Panc1 (cell line): Measurements from ENCODE around the gene GTF2A1L. TPM values are rescaled to one million over a fixed set of nuclear protein-coding genes. Genes with fewer than 3 reads are reported as not detected.

Source experiments
- ATAC-seq: fragments of 200-7000 bp; cut with Tn5 transposase; 2 replicates; pipeline ENCODE4 v1.9.1; 2020; ENCODE audit warnings: mild to moderate bottlenecking, moderate library complexity
- BruUV-seq: library from RNA; stranded (reverse); fragments of 400-500 nt; replicated peaks from 2 replicates; lab custom pipeline; 2021; lab: Mats Ljungman, UMichigan
- CTCF ChIA-PET: fragments of 300-600 bp; sonication (Branson Sonifier 250); formaldehyde crosslinking; loops from one replicate; lab custom pipeline; 2022; ENCODE audit warnings: antibody characterized with exemption; lab: Charles Lee
- POLR2A ChIA-PET: fragments of 300-600 bp; sonication (Branson Sonifier 250); formaldehyde crosslinking; loops from one replicate; lab custom pipeline; 2022; ENCODE audit warnings: antibody characterized with exemption; lab: Charles Lee
- DNase-seq: peaks from one replicate; pipeline ENCODE4 v3.0.0-alpha.2; 2010; ENCODE audit warnings: low read depth, low spot score
- H3K27ac ChIP-seq: 2 replicates; pipeline ENCODE4 v1.5.1; 2011; ENCODE audit warnings: mild to moderate bottlenecking, low read length, inconsistent platforms
- H3K27me3 ChIP-seq: fragments of 200-500 bp; sonication (Bioruptor generic); 2 replicates; pipeline ENCODE4 v1.6.0; 2014; ENCODE audit warnings: low read length, inconsistent platforms; ENCODE audit not compliant: control insufficient read depth, insufficient read depth
- H3K36me3 ChIP-seq: fragments of 200-500 bp; sonication (Bioruptor generic); 2 replicates; pipeline ENCODE4 v1.5.1; 2014; ENCODE audit warnings: inconsistent platforms, mild to moderate bottlenecking, low read length, moderate library complexity; ENCODE audit not compliant: control insufficient read depth, insufficient read depth
- H3K4me1 ChIP-seq: 2 replicates; pipeline ENCODE4 v1.5.1; 2011; ENCODE audit warnings: inconsistent platforms, mild to moderate bottlenecking, low read length, moderate library complexity; ENCODE audit not compliant: control insufficient read depth, insufficient read depth
- H3K4me3 ChIP-seq, 2 experiments: 2 replicates each; pipeline ENCODE4 v1.5.1; 2011 to 2012; ENCODE audit warnings: low read depth in 2 of 2, low read length in 2 of 2, mild to moderate bottlenecking in 2 of 2, inconsistent platforms in 1 of 2, moderate library complexity in 1 of 2
- H3K9me3 ChIP-seq: fragments of 200-500 bp; sonication (Bioruptor generic); 2 replicates; pipeline ENCODE4 v1.5.1; 2014; ENCODE audit warnings: low read depth, mild to moderate bottlenecking, inconsistent platforms, low read length, moderate library complexity; ENCODE audit not compliant: control insufficient read depth, insufficient read depth
- CTCF ChIP-seq: fragments of 450-650 bp; IDR thresholded peaks from 2 replicates; pipeline ENCODE4 v1.5.1; 2017; ENCODE audit warnings: mild to moderate bottlenecking
- POLR2AphosphoS5 ChIP-seq: IDR thresholded peaks from 2 replicates; pipeline ENCODE4 v1.6.1; 2012; ENCODE audit warnings: mild to moderate bottlenecking, low read depth, low read length, moderate library complexity
- TCF7L2 ChIP-seq: IDR thresholded peaks from 2 replicates; pipeline ENCODE4 v1.6.1; 2011; ENCODE audit warnings: mild to moderate bottlenecking, low read depth, low read length, inconsistent platforms
- in situ Hi-C: cut with HindIII; loops from 2 replicates; pipeline ENCODE4 v1.10.0; 2016; ENCODE audit warnings: low sequenced_read_pairs, low pct_unique_long_range_greater_than_20kb
- intact Hi-C: fragments of 100-400 bp; cut with micrococcal nuclease; formaldehyde crosslinking; loops from one replicate; pipeline ENCODE4 v1.10.0; 2022; ENCODE audit not compliant: unreplicated experiment
- total RNA-seq: library from RNA; stranded (reverse); gene quantifications from one replicate; pipeline ENCODE4 v1.2.1, GENCODE V29; 2021; ENCODE audit not compliant: unreplicated experiment
- TF ChIP-seq, protein P1 (sequence below), 2 experiments: IDR thresholded peaks; 2 replicates each; pipeline ENCODE4 v1.6.1; 2011 to 2012; ENCODE audit warnings: low read depth in 2 of 2, control low read depth in 1 of 2, low read length in 1 of 2, mild to moderate bottlenecking in 1 of 2, moderate library complexity in 1 of 2; ENCODE audit not compliant: insufficient read depth in 1 of 2

GTF2A1L gene
- total RNA-seq, 1 experiment from 2014 or later = not detected

- TF ChIP-seq CTCF = peak; percentile 78
- TF ChIP-seq TCF7L2 = no peak
- TF ChIP-seq, protein P1, sequence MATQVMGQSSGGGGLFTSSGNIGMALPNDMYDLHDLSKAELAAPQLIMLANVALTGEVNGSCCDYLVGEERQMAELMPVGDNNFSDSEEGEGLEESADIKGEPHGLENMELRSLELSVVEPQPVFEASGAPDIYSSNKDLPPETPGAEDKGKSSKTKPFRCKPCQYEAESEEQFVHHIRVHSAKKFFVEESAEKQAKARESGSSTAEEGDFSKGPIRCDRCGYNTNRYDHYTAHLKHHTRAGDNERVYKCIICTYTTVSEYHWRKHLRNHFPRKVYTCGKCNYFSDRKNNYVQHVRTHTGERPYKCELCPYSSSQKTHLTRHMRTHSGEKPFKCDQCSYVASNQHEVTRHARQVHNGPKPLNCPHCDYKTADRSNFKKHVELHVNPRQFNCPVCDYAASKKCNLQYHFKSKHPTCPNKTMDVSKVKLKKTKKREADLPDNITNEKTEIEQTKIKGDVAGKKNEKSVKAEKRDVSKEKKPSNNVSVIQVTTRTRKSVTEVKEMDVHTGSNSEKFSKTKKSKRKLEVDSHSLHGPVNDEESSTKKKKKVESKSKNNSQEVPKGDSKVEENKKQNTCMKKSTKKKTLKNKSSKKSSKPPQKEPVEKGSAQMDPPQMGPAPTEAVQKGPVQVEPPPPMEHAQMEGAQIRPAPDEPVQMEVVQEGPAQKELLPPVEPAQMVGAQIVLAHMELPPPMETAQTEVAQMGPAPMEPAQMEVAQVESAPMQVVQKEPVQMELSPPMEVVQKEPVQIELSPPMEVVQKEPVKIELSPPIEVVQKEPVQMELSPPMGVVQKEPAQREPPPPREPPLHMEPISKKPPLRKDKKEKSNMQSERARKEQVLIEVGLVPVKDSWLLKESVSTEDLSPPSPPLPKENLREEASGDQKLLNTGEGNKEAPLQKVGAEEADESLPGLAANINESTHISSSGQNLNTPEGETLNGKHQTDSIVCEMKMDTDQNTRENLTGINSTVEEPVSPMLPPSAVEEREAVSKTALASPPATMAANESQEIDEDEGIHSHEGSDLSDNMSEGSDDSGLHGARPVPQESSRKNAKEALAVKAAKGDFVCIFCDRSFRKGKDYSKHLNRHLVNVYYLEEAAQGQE (IDR thresholded peaks at IDR 0.05; ENCODE audit: insufficient read depth in 1 of 2, low read depth in 2 of 2, low read length in 1 of 2) = no peak
- POLR2A ChIA-PET = no interaction called here
- ATAC-seq (peak; percentile 82), DNase-seq (no peak)
- no peaks in the 10 kb centered on the region for H3K9me3 ChIP-seq
- no peaks in the 10 kb centered on the region for H3K4me1 ChIP-seq
- H3K36me3 ChIP-seq = no peaks in the 10 kb centered on the region
- in situ Hi-C loops = no loop called here
- peaks cover 9% of the 10 kb centered on the region for H3K27me3 ChIP-seq
- no peak overlapping the region for H3K27ac ChIP-seq
- CTCF ChIA-PET = no interaction called here
- no peak overlapping the region for H3K4me3 ChIP-seq
- intact Hi-C loops = loop anchor here (10.0 kb wide), 2 partner anchors 123 to 1543 kb away; no protein-coding TSS in a partner anchor
- no TSS peak for BruUV-seq
These were observed 16.3 kb upstream of the GTF2A1L start for GRCh38 chr2:48601349-48601748.

GRCh38 chr2:48605482-48606175, 12.0 kb upstream of the GTF2A1L start:
- POLR2A ChIA-PET = no interaction called here
- no peak for DNase-seq
- H3K36me3 ChIP-seq = no peaks in the 10 kb centered on the region
- no peaks in the 10 kb centered on the region for H3K4me1 ChIP-seq
- intact Hi-C loops (loop anchor here (10.0 kb wide), 2 partner anchors 119 to 1539 kb away; no protein-coding TSS in a partner anchor), in situ Hi-C loops (no loop called here)
- H3K9me3 ChIP-seq = no peaks in the 10 kb centered on the region
- H3K4me3 ChIP-seq = no peak overlapping the region
- H3K27me3 ChIP-seq = peaks cover 3% of the 10 kb centered on the region; the same call in 1 of the 2 replicates
- no TSS peak for BruUV-seq
- CTCF ChIA-PET = no interaction called here
- no peak for ATAC-seq
- TF ChIP-seq POLR2AphosphoS5 = no peak
- no peak for TF ChIP-seq CTCF
- TF ChIP-seq, protein P1 (IDR thresholded peaks at IDR 0.05; ENCODE audit: insufficient read depth in 1 of 2, low read depth in 2 of 2, low read length in 1 of 2) = no peak
- H3K27ac ChIP-seq = no peak overlapping the region
